Testis (tissue), 3 donors: ENCODE data around the gene ABRAXAS1. TPM values are rescaled to one million over a fixed set of nuclear protein-coding genes. Genes with fewer than 3 reads are reported as not detected.
"Not testable (repeated sequence)": the region's sequence is repeated elsewhere in the genome, so short reads cannot be mapped to it uniquely, and the experiment has no call there.

ENCODE experiments used
- DNase-seq: peaks from one replicate; pipeline ENCODE4 v3.0.0-alpha.2; 2019
- H3K27ac ChIP-seq, 2 donors: fragments of 200-600 bp; sonication (generic); one replicate each; pipeline ENCODE4 v1.5.1; 2019
- H3K27me3 ChIP-seq: fragments of 200-600 bp; sonication (generic); one replicate; pipeline ENCODE4 v1.5.1; 2019
- H3K36me3 ChIP-seq: fragments of 200-600 bp; sonication (generic); one replicate; pipeline ENCODE4 v1.5.1; 2017; ENCODE audit warnings: low read depth; ENCODE audit errors: missing control alignments
- H3K4me1 ChIP-seq: fragments of 200-600 bp; sonication (generic); one replicate; pipeline ENCODE4 v1.5.1; 2019
- H3K4me3 ChIP-seq, 2 donors: fragments of 200-600 bp; sonication (generic); one replicate each; pipeline ENCODE4 v1.5.1; 2017 to 2019
- H3K9me3 ChIP-seq: fragments of 200-600 bp; sonication (generic); one replicate; pipeline ENCODE4 v1.5.1; 2017
- CTCF ChIP-seq, 3 experiments: fragments of 450-650 bp in 2 of 3; fragments of 200-600 bp in 1 of 3; sonication (generic) in 1 of 3; IDR thresholded peaks; one replicate each; pipeline ENCODE4 v1.5.1; 2016 to 2019; ENCODE audit warnings: antibody characterized with exemption in 3 of 3, mild to moderate bottlenecking in 2 of 3, moderate library complexity in 1 of 3
- POLR2A ChIP-seq: fragments of 450-650 bp; IDR thresholded peaks from one replicate; pipeline ENCODE4 v1.6.1; 2017; ENCODE audit warnings: antibody characterized with exemption, mild to moderate bottlenecking, moderate library complexity
- WGBS, 2 donors: methylation state at CpG; one replicate each; pipeline ENCODE4 v1.1.5; 2018; 5-methylcytosine and 5-hydroxymethylcytosine counted together
- intact Hi-C: fragments of 100-400 bp; cut with DNase I; formaldehyde crosslinking; loops from one replicate; pipeline ENCODE4 v1.15.1; 2023; ENCODE audit warnings: low total_unique reads
- polyA plus RNA-seq: library from polyadenylated mRNA; stranded (reverse); fragments of 350-450 nt; fragmentation: Illumina TruSeq; extraction: RNeasy Lipid Tissue Mini Kit (QIAGEN cat#74804); gene quantifications from one replicate; pipeline ENCODE4 v1.2.3, GENCODE V29; 2014; ENCODE audit warnings: low read depth, low replicate concordance; ENCODE audit not compliant: insufficient read depth
- total RNA-seq, 2 donors: library from RNA; depleted of rRNA; stranded (reverse); fragments of >200 nt; gene quantifications; one replicate each; pipeline ENCODE4 v1.2.3, GENCODE V29; 2016

ABRAXAS1 gene
- total and polyA plus RNA-seq, 3 donors from 2014 or later = 22.7 to 30.7 (median 25.0) TPM

GRCh38 chr4:83510442-83510841 is 25.5 kb upstream of the ABRAXAS1 start:
- Histone ChIP-seq H3K27ac (no peak overlapping the region), H3K27me3 (no peaks in the 10 kb centered on the region), H3K36me3 (no peaks in the 10 kb centered on the region), H3K4me3 (no peak overlapping the region), H3K4me1 (no peaks in the 10 kb centered on the region), H3K9me3 (no peaks in the 10 kb centered on the region)
- no peak for DNase-seq
- TF ChIP-seq POLR2A (no peak), CTCF (IDR thresholded peaks at IDR 0.05) (no peak)
- 76 to 85% methylated on average over 3 to 4 of the region's 4 CpGs for WGBS, 2 donors
- intact Hi-C loops = no loop called here

- H3K9me3 ChIP-seq, H3K4me3 ChIP-seq, H3K4me1 ChIP-seq, H3K27ac ChIP-seq, H3K27me3 ChIP-seq, H3K36me3 ChIP-seq: not testable (repeated sequence)
- WGBS, 2 donors = 64 to 73% methylated on average over 3 of the region's 3 CpGs
- DNase-seq = peak; percentile 77
- intact Hi-C loops = loop anchor here (10.0 kb wide), 1 partner anchor 126 kb away; no protein-coding TSS in a partner anchor
- TF ChIP-seq CTCF (IDR thresholded peaks at IDR 0.05) = peak; percentile 51 to 63 (median 58)
Observed at GRCh38 chr4:83509156-83509585, 24.3 kb upstream of the ABRAXAS1 start.

GRCh38 chr4:83504996-83505395 is 20.1 kb upstream of the ABRAXAS1 start:
- intact Hi-C loops = loop anchor here (10.0 kb wide), 1 partner anchor 130 kb away; no protein-coding TSS in a partner anchor
- TF ChIP-seq POLR2A (no peak), CTCF (IDR thresholded peaks at IDR 0.05) (no peak)
- no peak for DNase-seq
- Histone ChIP-seq H3K9me3 (no peaks in the 10 kb centered on the region), H3K27me3 (no peaks in the 10 kb centered on the region), H3K27ac (no peak overlapping the region), H3K36me3 (no peaks in the 10 kb centered on the region), H3K4me1 (no peaks in the 10 kb centered on the region), H3K4me3 (no peak overlapping the region)
- 92 to 97% methylated on average over 10 of the region's 10 CpGs for WGBS, 2 donors

GRCh38 chr4:83504503-83504902 is 19.6 kb upstream of the ABRAXAS1 start:
- intact Hi-C loops = loop anchor here (10.0 kb wide), 1 partner anchor 130 kb away; no protein-coding TSS in a partner anchor
- no peaks in the 10 kb centered on the region for H3K27me3 ChIP-seq
- no peaks in the 10 kb centered on the region for H3K9me3 ChIP-seq
- no peak overlapping the region for H3K4me3 ChIP-seq
- 51 to 55% methylated on average over 4 of the region's 4 CpGs for WGBS, 2 donors
- H3K36me3 ChIP-seq = no peaks in the 10 kb centered on the region
- TF ChIP-seq POLR2A (no peak), CTCF (IDR thresholded peaks at IDR 0.05) (no peak)
- DNase-seq = no peak
- no peak overlapping the region for H3K27ac ChIP-seq
- H3K4me1 ChIP-seq = no peaks in the 10 kb centered on the region

GRCh38 chr4:83503974-83504373 is 19.1 kb upstream of the ABRAXAS1 start:
- no peak overlapping the region for H3K4me3 ChIP-seq
- H3K9me3 ChIP-seq = no peaks in the 10 kb centered on the region
- intact Hi-C loops = loop anchor here (10.0 kb wide), 1 partner anchor 131 kb away; no protein-coding TSS in a partner anchor
- H3K27me3 ChIP-seq = no peaks in the 10 kb centered on the region
- no peaks in the 10 kb centered on the region for H3K36me3 ChIP-seq
- no peaks in the 10 kb centered on the region for H3K4me1 ChIP-seq
- no peak overlapping the region for H3K27ac ChIP-seq
- TF ChIP-seq POLR2A (no peak), CTCF (IDR thresholded peaks at IDR 0.05) (no peak)
- DNase-seq = no peak

- not testable (repeated sequence) for H3K36me3 ChIP-seq, H3K9me3 ChIP-seq, H3K4me3 ChIP-seq, H3K27me3 ChIP-seq, H3K4me1 ChIP-seq, DNase-seq, H3K27ac ChIP-seq
- WGBS, 2 donors = 84 to 86% methylated on average over 3 of the region's 3 CpGs
- intact Hi-C loops = loop anchor here (10.0 kb wide), 1 partner anchor 133 kb away; no protein-coding TSS in a partner anchor
Observed at GRCh38 chr4:83501671-83502070, 16.8 kb upstream of the ABRAXAS1 start.
